ENCODE measurements around the gene TMEM184A. TPM values are rescaled to one million over a fixed set of nuclear protein-coding genes. Genes with fewer than 3 reads are reported as not detected.
"Not testable (repeated sequence)": the region's sequence is repeated elsewhere in the genome, so short reads cannot be mapped to it uniquely, and the experiment has no call there.

TMEM184A gene
- total RNA-seq, 1 donor from 2014 or later, result 0.03 TPM

- no peaks in the 10 kb centered on the region for H3K4me1 Mint-ChIP-seq (ENCODE audit: low read depth)
- peaks cover 13% of the 10 kb centered on the region for H3K27me3 Mint-ChIP-seq (ENCODE audit: insufficient read depth)
- DNase-seq (ENCODE audit: low spot score), result no peak
- no peak overlapping the region for H3K4me3 Mint-ChIP-seq
- H3K36me3 Mint-ChIP-seq (ENCODE audit: low read depth), result no peaks in the 10 kb centered on the region
- H3K27ac Mint-ChIP-seq, result no peak overlapping the region
- peaks cover 7% of the 10 kb centered on the region for H3K9me3 Mint-ChIP-seq
- intact Hi-C loops (cut with micrococcal nuclease), result no loop called here
These were observed 32.8 kb downstream of the TMEM184A start for GRCh38 chr7:1523208-1523607.

- no peak overlapping the region for H3K27ac Mint-ChIP-seq
- peaks cover 7% of the 10 kb centered on the region for H3K9me3 Mint-ChIP-seq
These were observed 34.5 kb downstream of the TMEM184A start for GRCh38 chr7:1521456-1521855.

GRCh38 chr7:1520539-1521234 is 35.3 kb downstream of the TMEM184A start:
- DNase-seq (ENCODE audit: low spot score), result no peak
- Mint-ChIP-seq H3K4me1 (ENCODE audit: low read depth) (no peaks in the 10 kb centered on the region), H3K36me3 (ENCODE audit: low read depth) (no peaks in the 10 kb centered on the region), H3K9me3 (peaks cover 7% of the 10 kb centered on the region), H3K4me3 (no peak overlapping the region), H3K27me3 (ENCODE audit: insufficient read depth) (peaks cover 4% of the 10 kb centered on the region), H3K27ac (no peak overlapping the region)
- intact Hi-C loops (cut with micrococcal nuclease), result no loop called here

More at GRCh38 chr7:1521456-1521855, 34.5 kb downstream of the TMEM184A start:
- H3K36me3 Mint-ChIP-seq (ENCODE audit: low read depth), result no peaks in the 10 kb centered on the region
- no peak overlapping the region for H3K4me3 Mint-ChIP-seq
- peaks cover 7% of the 10 kb centered on the region for H3K27me3 Mint-ChIP-seq (ENCODE audit: insufficient read depth)
- no peaks in the 10 kb centered on the region for H3K4me1 Mint-ChIP-seq (ENCODE audit: low read depth)
- DNase-seq (ENCODE audit: low spot score), result no peak
- intact Hi-C loops (cut with micrococcal nuclease), result no loop called here

GRCh38 chr7:1519322-1519922 is 36.6 kb downstream of the TMEM184A start:
- H3K9me3 Mint-ChIP-seq; H3K4me3 Mint-ChIP-seq; H3K27me3 Mint-ChIP-seq (ENCODE audit: insufficient read depth); intact Hi-C loops (cut with micrococcal nuclease); DNase-seq (ENCODE audit: low spot score); H3K4me1 Mint-ChIP-seq (ENCODE audit: low read depth); H3K36me3 Mint-ChIP-seq (ENCODE audit: low read depth); H3K27ac Mint-ChIP-seq: not testable (repeated sequence)

- Mint-ChIP-seq H3K4me3 (no peak overlapping the region), H3K27ac (no peak overlapping the region)
These were observed 39.3 kb downstream of the TMEM184A start for GRCh38 chr7:1516586-1517251.

GRCh38 chr7:1515509-1515967 is 40.5 kb downstream of the TMEM184A start:
- H3K4me3 Mint-ChIP-seq; H3K36me3 Mint-ChIP-seq (ENCODE audit: low read depth); H3K9me3 Mint-ChIP-seq; H3K27ac Mint-ChIP-seq; DNase-seq (ENCODE audit: low spot score); H3K27me3 Mint-ChIP-seq (ENCODE audit: insufficient read depth); H3K4me1 Mint-ChIP-seq (ENCODE audit: low read depth); intact Hi-C loops (cut with micrococcal nuclease): not testable (repeated sequence)

More at GRCh38 chr7:1516586-1517251, 39.3 kb downstream of the TMEM184A start:
- Mint-ChIP-seq H3K9me3 (peaks cover 7% of the 10 kb centered on the region), H3K36me3 (ENCODE audit: low read depth) (no peaks in the 10 kb centered on the region), H3K4me1 (ENCODE audit: low read depth) (peaks cover 7% of the 10 kb centered on the region), H3K27me3 (ENCODE audit: insufficient read depth) (no peaks in the 10 kb centered on the region)
- DNase-seq (ENCODE audit: low spot score), result no peak
- intact Hi-C loops (cut with micrococcal nuclease), result no loop called here

- DNase-seq (ENCODE audit: low spot score), result no peak
- Mint-ChIP-seq H3K4me1 (ENCODE audit: low read depth) (peaks cover 7% of the 10 kb centered on the region), H3K27ac (no peak overlapping the region), H3K4me3 (no peak overlapping the region), H3K36me3 (ENCODE audit: low read depth) (no peaks in the 10 kb centered on the region), H3K27me3 (ENCODE audit: insufficient read depth) (no peaks in the 10 kb centered on the region), H3K9me3 (peaks cover 7% of the 10 kb centered on the region)
- intact Hi-C loops (cut with micrococcal nuclease), result no loop called here
These were observed 41.0 kb downstream of the TMEM184A start for GRCh38 chr7:1514995-1515401.

- intact Hi-C loops (cut with micrococcal nuclease), result no loop called here
- Mint-ChIP-seq H3K36me3 (ENCODE audit: low read depth) (no peaks in the 10 kb centered on the region), H3K27ac (no peak overlapping the region)
These were observed 41.6 kb downstream of the TMEM184A start for GRCh38 chr7:1514407-1514806.

GRCh38 chr7:1513657-1514095 is 42.3 kb downstream of the TMEM184A start:
- intact Hi-C loops (cut with micrococcal nuclease), result loop anchor here (2.0 kb wide), 1 partner anchor 19 kb away; no protein-coding TSS in a partner anchor
- Mint-ChIP-seq H3K36me3 (ENCODE audit: low read depth) (no peaks in the 10 kb centered on the region), H3K27me3 (ENCODE audit: insufficient read depth) (no peaks in the 10 kb centered on the region), H3K27ac (no peak overlapping the region), H3K4me1 (ENCODE audit: low read depth) (peaks cover 7% of the 10 kb centered on the region), H3K9me3 (no peaks in the 10 kb centered on the region), H3K4me3 (no peak overlapping the region)
- DNase-seq (ENCODE audit: low spot score), result no peak

More at GRCh38 chr7:1514407-1514806, 41.6 kb downstream of the TMEM184A start:
- Mint-ChIP-seq H3K9me3 (peaks cover 5% of the 10 kb centered on the region), H3K27me3 (ENCODE audit: insufficient read depth) (no peaks in the 10 kb centered on the region), H3K4me1 (ENCODE audit: low read depth) (peaks cover 7% of the 10 kb centered on the region), H3K4me3 (no peak overlapping the region)
- DNase-seq (ENCODE audit: low spot score), result no peak

GRCh38 chr7:1512781-1513656 is 43.0 kb downstream of the TMEM184A start:
- Mint-ChIP-seq H3K27me3 (ENCODE audit: insufficient read depth) (no peaks in the 10 kb centered on the region), H3K4me1 (ENCODE audit: low read depth) (peaks cover 13% of the 10 kb centered on the region), H3K36me3 (ENCODE audit: low read depth) (no peaks in the 10 kb centered on the region), H3K27ac (no peak overlapping the region), H3K9me3 (no peaks in the 10 kb centered on the region), H3K4me3 (no peak overlapping the region)
- intact Hi-C loops (cut with micrococcal nuclease), result loop anchor here (2.0 kb wide), 1 partner anchor 20 kb away; no protein-coding TSS in a partner anchor
- peak; percentile 20 for DNase-seq (ENCODE audit: low spot score)

GRCh38 chr7:1511444-1512422 is 44.3 kb downstream of the TMEM184A start:
- intact Hi-C loops (cut with micrococcal nuclease), result loop anchor here (2.0 kb wide), 1 partner anchor 21 kb away; no protein-coding TSS in a partner anchor
- Mint-ChIP-seq H3K9me3 (no peaks in the 10 kb centered on the region), H3K36me3 (ENCODE audit: low read depth) (no peaks in the 10 kb centered on the region), H3K4me3 (no peak overlapping the region), H3K4me1 (ENCODE audit: low read depth) (peaks cover 17% of the 10 kb centered on the region), H3K27ac (no peak overlapping the region), H3K27me3 (ENCODE audit: insufficient read depth) (no peaks in the 10 kb centered on the region)
- no peak for DNase-seq (ENCODE audit: low spot score)
